ENCODE data around the gene PRKAR2B.

DNA sequence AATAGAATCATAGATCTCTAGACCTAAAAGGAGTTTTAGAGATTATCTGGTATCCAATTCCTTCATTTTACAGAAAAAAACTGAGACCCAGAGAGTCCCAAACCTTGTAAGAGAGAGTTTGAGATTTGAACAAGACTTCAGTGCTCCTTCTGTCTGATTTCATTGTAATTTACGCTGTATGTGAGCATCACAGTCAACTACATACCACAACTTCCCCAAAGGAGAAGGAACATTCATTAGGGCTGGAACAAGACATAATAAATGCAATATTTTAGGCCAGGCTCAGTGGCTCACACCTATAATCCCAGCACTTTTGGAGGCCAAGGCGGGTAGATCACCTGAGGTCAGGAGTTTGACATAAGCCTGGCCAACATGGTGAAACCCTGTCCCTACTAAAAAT lies 17.3 kb upstream of the PRKAR2B start:
- TF ChIP-seq POLR2AphosphoS5 (IDR thresholded peaks at IDR 0.05; ENCODE audit: low read depth, low read length), result no peak
- TF ChIP-seq SPI1 (IDR thresholded peaks at IDR 0.05; ENCODE audit: low read depth, low read length), result no peak
- no peak for TF ChIP-seq POLR2A (IDR thresholded peaks at IDR 0.05; ENCODE audit: low read depth, low read length)
- TF ChIP-seq TAF1 (IDR thresholded peaks at IDR 0.05; ENCODE audit: low read depth, low read length), result no peak
- no peak for TF ChIP-seq POU2F2 (IDR thresholded peaks at IDR 0.05; ENCODE audit: low read depth, low read length)
- no peak for TF ChIP-seq PAX5 (IDR thresholded peaks at IDR 0.05; ENCODE audit: insufficient read depth, low read length, severe bottlenecking)

Measured in GM12891 (cell line).